Calu3 (cell line): ENCODE measurements around the gene TCF20. TPM values are rescaled to one million over a fixed set of nuclear protein-coding genes. Genes with fewer than 3 reads are reported as not detected.

Source experiments
- BruUV-seq: library from RNA; stranded (reverse); fragments of 400-500 nt; replicated peaks from 2 replicates; lab custom pipeline; 2021; lab: Mats Ljungman, UMichigan
- CTCF ChIA-PET: fragments of 300-600 bp; sonication (Branson Sonifier 250); formaldehyde crosslinking; loops from one replicate; lab custom pipeline; 2022; ENCODE audit warnings: antibody characterized with exemption; lab: Charles Lee
- DNase-seq: peaks from one replicate; pipeline ENCODE4 v3.0.0; 2022
- H3K27ac Mint-ChIP-seq: one replicate; pipeline ENCODE4 v1.8.0; 2022; ENCODE audit warnings: mixed read lengths; ENCODE audit not compliant: unreplicated experiment
- H3K27me3 Mint-ChIP-seq: one replicate; pipeline ENCODE4 v1.8.0; 2022; ENCODE audit warnings: mixed read lengths; ENCODE audit not compliant: unreplicated experiment
- H3K36me3 Mint-ChIP-seq: one replicate; pipeline ENCODE4 v1.8.0; 2022; ENCODE audit warnings: mild to moderate bottlenecking, moderate library complexity, mixed read lengths; ENCODE audit not compliant: insufficient read depth, unreplicated experiment
- H3K4me1 Mint-ChIP-seq: one replicate; pipeline ENCODE4 v1.8.0; 2022; ENCODE audit warnings: mild to moderate bottlenecking, low read depth, mixed read lengths; ENCODE audit not compliant: unreplicated experiment
- H3K4me3 Mint-ChIP-seq: one replicate; pipeline ENCODE4 v1.8.0; 2022; ENCODE audit warnings: mild to moderate bottlenecking, low read depth, moderate library complexity, mixed read lengths; ENCODE audit not compliant: unreplicated experiment
- H3K9me3 Mint-ChIP-seq: one replicate; pipeline ENCODE4 v1.8.0; 2022; ENCODE audit warnings: low read depth, mixed read lengths; ENCODE audit not compliant: unreplicated experiment
- CTCF ChIP-seq: fragments of 200-600 bp; IDR thresholded peaks from one replicate; pipeline ENCODE4 v1.8.0; 2022; ENCODE audit warnings: antibody characterized with exemption; ENCODE audit not compliant: unreplicated experiment
- intact Hi-C: fragments of 100-400 bp; cut with micrococcal nuclease; formaldehyde crosslinking; loops from one replicate; pipeline ENCODE4 v1.10.0; 2022; ENCODE audit not compliant: unreplicated experiment
- total RNA-seq: library from RNA; stranded (reverse); gene quantifications from 2 replicates; pipeline ENCODE4 v1.2.3, GENCODE V29; 2022

TCF20 gene
- total RNA-seq, 1 experiment from 2014 or later = 87.2 TPM

GRCh38 chr22:42282252-42282942 lies 11.9 kb upstream of the TCF20 start:
- Mint-ChIP-seq H3K4me3 (no peak overlapping the region), H3K27ac (peak overlapping the region; percentile 24), H3K4me1 (no peaks in the 10 kb centered on the region), H3K27me3 (peaks cover 85% of the 10 kb centered on the region), H3K9me3 (no peaks in the 10 kb centered on the region), H3K36me3 (no peaks in the 10 kb centered on the region)
- intact Hi-C loops = no loop called here
- BruUV-seq = no TSS peak
- CTCF ChIA-PET = interaction anchor here (0.8 kb wide), 1 partner anchor 11 kb away, joined by 5 read pairs; no protein-coding TSS in a partner anchor
- TF ChIP-seq CTCF = no peak
- no peak for DNase-seq

- Mint-ChIP-seq H3K27me3 (peaks cover 79% of the 10 kb centered on the region), H3K27ac (peak overlapping the region; percentile 24), H3K9me3 (no peaks in the 10 kb centered on the region), H3K4me1 (no peaks in the 10 kb centered on the region), H3K36me3 (no peaks in the 10 kb centered on the region), H3K4me3 (no peak overlapping the region)
- intact Hi-C loops = no loop called here
- CTCF ChIA-PET = no interaction called here
- TF ChIP-seq CTCF = no peak
- no TSS peak for BruUV-seq
- DNase-seq = no peak
Measured at GRCh38 chr22:42281706-42282251, 11.3 kb upstream of the TCF20 start.

GRCh38 chr22:42281284-42281683 lies 10.8 kb upstream of the TCF20 start:
- H3K9me3 Mint-ChIP-seq = no peaks in the 10 kb centered on the region
- TF ChIP-seq CTCF = no peak
- H3K27ac Mint-ChIP-seq = no peak overlapping the region
- H3K36me3 Mint-ChIP-seq = no peaks in the 10 kb centered on the region
- BruUV-seq = no TSS peak
- CTCF ChIA-PET = no interaction called here
- intact Hi-C loops = no loop called here
- no peak for DNase-seq
- H3K4me1 Mint-ChIP-seq = no peaks in the 10 kb centered on the region
- no peak overlapping the region for H3K4me3 Mint-ChIP-seq
- peaks cover 74% of the 10 kb centered on the region for H3K27me3 Mint-ChIP-seq

GRCh38 chr22:42280836-42281235 lies 10.4 kb upstream of the TCF20 start:
- H3K9me3 Mint-ChIP-seq = no peaks in the 10 kb centered on the region
- no peak overlapping the region for H3K4me3 Mint-ChIP-seq
- BruUV-seq = no TSS peak
- H3K4me1 Mint-ChIP-seq = no peaks in the 10 kb centered on the region
- TF ChIP-seq CTCF = no peak
- H3K36me3 Mint-ChIP-seq = no peaks in the 10 kb centered on the region
- CTCF ChIA-PET = no interaction called here
- peaks cover 69% of the 10 kb centered on the region for H3K27me3 Mint-ChIP-seq
- intact Hi-C loops = no loop called here
- H3K27ac Mint-ChIP-seq = no peak overlapping the region
- no peak for DNase-seq
